GM21526 (cell line): ENCODE results near the gene RPE.

ENCODE experiments used
- ATAC-seq: cut with Tn5 transposase; IDR thresholded peaks from one replicate; pipeline ENCODE4 v1.9.1; 2021; ENCODE audit warnings: moderate library complexity; ENCODE audit not compliant: unreplicated experiment, low FRiP score

RPE gene

GRCh38 chr2:210002158-210003157 is at the start of gene RPE:
Gene RPE (plus strand): TSS chr2:210002638. CDS start chr2:210002662, 24 bp downstream.
- ATAC-seq: peak; percentile 99

GRCh38 chr2:209956271-209956670 is 46.2 kb upstream of the RPE start:
- no peak for ATAC-seq

- no peak for ATAC-seq
Measured at GRCh38 chr2:209958016-209958415, 44.4 kb upstream of the RPE start.

DNA sequence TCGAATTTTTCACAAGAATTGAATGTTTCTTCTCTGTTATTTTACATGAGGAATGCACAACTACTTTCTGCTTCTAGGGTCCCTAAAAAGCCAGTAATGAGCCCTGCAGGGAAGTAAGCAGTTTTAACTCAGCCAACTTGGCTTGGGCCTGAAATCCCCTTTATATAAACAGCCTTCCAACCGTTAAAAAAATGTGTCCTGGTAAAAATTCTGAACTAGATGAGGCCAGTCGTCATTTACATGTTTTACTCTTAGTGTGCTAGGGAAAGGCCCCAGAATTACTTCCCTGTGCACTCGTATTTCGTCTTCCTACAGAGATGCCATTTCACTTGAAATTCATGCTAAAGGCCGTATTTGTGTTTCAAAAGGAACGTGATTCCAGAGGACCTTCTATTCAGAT is 42.4 kb upstream of the RPE start:
- ATAC-seq: no peak

DNA sequence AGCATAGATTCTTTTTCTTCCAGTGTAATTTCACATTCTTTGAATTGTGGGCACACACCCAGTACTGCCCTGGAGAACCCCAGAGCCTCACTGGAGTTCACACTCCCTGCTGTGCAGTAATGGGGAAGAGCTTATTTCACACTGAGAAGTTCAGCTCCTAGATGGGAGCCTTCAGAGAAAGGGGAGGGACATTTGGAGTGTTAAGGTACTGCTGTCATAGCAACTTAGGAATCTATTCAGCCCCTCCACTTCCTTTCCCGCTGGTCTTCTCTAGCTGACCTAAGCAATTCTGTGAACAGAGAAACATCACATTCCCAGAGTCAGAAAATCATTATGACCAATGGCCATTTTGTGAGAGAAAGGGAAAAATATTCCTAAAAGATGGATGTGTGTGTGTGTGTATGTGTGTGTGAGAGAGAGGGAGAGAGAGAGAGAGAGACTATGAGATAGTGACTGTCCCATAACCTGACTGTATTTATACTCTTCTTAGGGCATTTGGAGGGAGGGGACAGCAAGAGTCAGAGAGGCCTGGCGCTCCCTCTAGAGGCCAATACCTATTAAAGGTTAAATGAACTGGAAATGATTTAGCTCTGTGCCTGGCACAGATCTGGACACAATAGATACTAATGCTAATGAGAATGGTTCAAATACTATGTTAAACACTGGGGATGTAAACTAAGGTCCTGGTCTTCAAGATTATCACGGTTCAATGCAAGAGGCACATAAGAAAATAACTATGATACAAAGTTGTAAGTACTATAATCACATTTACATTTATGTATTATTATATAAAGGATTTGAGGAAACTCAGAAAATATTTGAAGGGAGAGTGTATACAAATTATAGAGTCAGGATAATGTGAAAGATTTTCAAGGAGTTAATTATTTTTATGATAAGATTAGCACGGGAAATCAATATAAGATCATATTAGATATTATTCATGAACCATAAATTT is 41.5 kb upstream of the RPE start:
- ATAC-seq: peak; percentile 95

- ATAC-seq: no peak
Measured at GRCh38 chr2:209965723-209966122, 36.7 kb upstream of the RPE start.

DNA sequence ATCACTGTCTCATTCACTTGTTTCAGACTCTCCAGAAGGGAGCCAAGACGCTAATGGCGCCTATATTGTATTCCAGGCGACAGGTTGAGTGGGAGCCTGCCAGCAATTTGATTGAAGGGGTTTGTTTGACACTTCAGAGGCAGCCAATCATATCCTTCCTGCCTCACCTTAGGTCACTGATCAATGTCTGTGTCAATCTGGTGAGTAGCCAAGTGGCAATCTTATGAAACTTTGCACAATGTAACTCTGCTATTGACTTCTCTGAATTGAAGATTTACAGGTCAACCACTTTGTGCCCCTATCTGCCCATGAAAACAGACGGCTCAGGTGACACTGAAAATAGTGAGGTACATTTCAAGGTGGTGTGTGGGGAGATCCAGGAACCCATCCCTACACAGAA is 32.7 kb upstream of the RPE start:
- ATAC-seq: no peak

DNA sequence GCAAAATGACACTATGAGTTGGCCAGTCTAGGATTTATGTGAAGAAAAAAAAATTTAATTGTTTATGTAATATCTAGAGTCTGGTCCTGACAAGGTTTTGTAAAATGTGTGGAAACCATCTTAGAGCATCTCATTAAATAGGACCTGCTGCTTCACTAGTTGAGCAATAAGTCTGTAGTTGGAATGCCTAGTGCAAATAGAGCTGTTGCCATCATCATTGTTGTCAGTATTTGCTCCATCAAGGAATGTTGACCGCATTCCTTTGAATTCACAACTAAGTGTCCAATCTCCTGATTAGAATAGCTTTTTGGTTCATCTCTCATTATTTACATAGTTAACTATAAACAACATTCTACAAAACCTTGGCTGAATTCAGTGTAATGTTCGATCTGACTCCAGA is 32.2 kb upstream of the RPE start:
- ATAC-seq: no peak

- no peak for ATAC-seq
Measured at GRCh38 chr2:209970711-209971110, 31.7 kb upstream of the RPE start.

DNA sequence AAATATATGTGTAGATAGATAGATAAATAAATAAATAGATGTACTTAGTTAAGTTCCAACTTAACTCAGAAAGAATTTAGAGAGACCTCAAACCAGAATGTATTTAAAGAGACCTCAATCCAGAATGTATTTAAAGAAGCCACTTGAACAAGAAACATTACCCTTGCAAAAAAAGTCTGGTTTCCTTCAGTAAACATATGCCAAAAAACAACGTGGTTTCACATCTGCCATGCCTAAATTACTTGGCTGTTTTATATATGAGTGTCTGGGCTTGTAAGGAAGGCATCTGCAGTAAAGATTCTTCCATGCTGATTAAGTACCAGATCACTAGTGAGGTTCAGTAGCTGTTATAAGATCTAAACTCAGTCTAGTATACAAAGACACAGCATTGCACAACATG is 29.1 kb upstream of the RPE start:
- no peak for ATAC-seq

GRCh38 chr2:209974576-209974975 is 27.9 kb upstream of the RPE start:
- ATAC-seq: no peak

DNA sequence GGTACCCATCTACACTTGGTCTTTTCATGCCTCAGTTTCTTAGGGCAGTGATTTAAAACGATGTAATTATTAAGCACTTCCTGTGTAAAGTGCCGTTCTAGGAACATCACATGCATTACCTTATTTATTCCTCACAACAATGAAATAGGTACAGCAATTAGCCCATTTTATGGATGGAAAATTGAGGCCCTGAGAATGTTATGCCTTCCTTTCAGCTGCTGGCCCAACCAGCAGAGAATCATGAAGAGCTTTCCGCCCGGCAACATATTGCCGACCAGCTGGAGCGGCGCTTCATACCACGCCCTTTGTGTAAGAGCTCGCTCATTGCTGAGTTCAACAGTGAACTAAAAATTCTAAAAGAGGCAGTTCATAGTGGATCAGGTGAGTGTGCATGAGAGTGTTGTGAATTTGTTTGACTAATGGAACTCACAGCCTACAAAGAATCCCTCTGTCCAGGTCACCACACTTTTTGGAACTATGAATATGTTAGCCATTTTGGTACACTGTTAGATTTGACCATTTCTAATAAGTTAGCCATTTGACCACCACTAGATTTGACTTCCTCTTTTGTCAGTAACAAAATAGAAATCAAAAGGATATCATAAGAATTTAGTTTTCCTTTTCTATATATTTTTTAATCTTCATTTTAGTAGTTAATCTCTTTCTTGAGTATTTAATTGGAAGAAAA is 25.6 kb upstream of the RPE start:
- no peak for ATAC-seq

DNA sequence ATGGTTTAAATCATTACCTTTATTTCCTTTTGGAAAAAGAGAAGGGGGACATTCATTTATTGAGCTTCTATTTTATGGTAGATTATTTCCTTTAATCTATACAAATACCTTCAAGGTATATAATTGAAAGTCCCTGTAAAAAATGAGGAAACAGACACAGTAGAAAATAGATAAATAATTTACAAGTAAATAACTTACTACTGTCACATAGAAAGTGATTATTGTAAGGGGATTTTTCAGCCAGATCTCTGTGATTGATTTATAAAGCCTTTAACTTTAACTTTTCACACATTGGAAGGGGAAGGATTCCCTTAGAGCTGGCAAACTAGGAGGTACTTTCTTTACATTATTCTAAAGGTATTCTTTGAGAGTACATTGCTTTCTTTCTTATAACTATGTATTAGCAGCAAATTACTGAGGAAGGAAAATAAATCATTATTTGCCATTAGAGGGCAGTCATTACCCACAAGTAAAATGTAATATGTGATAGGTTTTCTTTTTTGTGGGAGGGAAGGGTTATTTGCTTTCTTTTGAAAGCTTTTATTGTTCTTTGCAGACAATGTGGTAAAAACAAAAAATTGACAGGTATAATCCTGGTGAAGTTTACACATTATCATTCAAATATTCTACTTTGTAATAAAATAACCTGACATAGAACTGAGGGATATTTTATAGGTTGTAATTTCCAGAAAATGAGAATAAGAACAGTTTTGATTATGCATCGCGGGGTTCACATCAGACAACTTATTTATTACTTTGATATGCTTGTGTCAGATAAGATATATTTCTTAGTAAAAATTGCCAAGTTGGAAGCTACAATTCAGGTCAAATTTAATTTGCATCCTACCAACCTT is 24.8 kb upstream of the RPE start:
- no peak for ATAC-seq

- ATAC-seq: no peak
Measured at GRCh38 chr2:209984291-209984690, 18.1 kb upstream of the RPE start.

- ATAC-seq: no peak
Measured at GRCh38 chr2:209985874-209986273, 16.6 kb upstream of the RPE start.

- ATAC-seq: no peak
Measured at GRCh38 chr2:209986415-209986814, 16.0 kb upstream of the RPE start.

GRCh38 chr2:209988010-209988409 is 14.4 kb upstream of the RPE start:
- ATAC-seq: no peak

DNA sequence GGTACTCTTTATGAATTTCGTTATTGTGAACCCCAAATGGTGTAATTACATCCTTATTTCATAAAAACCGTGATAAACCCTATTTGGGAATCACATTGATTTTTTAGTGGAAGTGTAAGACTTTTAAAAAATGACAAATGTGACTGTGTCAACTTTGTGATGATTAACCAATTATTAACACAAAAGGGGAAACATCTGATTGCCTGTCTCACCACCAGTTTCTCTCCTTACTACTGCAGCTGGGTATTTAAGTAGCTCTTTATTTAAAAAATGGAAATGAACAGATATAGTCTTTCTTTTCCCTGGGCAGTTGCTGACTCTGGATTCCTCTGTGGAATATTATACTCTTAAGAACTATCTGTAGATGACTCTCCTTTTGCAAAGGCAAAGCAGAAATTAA is 11.6 kb upstream of the RPE start:
- ATAC-seq: no peak

DNA sequence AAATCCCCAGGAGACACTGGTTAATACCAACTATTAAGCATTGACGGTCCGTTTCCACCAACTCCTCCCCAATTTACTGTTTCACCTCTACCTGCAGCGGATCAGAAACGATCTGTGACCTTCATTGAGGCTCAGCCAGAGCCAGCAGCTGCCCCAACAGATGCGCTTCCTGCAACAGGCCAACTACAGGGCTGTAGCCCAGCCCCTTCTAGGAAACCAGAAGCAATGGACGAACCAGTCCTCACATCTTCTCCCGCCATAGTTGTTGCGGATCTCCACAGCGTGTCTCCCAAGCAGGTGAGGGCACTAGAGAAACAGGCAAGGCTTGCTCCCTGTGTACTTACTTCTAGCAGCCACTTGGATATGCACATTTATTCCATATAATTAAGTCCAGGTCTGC is 8.5 kb upstream of the RPE start:
- ATAC-seq: no peak

- ATAC-seq: no peak
Measured at GRCh38 chr2:209998596-209998995, 3.8 kb upstream of the RPE start.
